ENCODE results near the gene ARID5B. TPM values are rescaled to one million over a fixed set of nuclear protein-coding genes. Genes with fewer than 3 reads are reported as not detected.

Gene ARID5B
- total and polyA plus RNA-seq, 2 experiments from 2014 or later = 1.3 to 1.6 TPM

DNA sequence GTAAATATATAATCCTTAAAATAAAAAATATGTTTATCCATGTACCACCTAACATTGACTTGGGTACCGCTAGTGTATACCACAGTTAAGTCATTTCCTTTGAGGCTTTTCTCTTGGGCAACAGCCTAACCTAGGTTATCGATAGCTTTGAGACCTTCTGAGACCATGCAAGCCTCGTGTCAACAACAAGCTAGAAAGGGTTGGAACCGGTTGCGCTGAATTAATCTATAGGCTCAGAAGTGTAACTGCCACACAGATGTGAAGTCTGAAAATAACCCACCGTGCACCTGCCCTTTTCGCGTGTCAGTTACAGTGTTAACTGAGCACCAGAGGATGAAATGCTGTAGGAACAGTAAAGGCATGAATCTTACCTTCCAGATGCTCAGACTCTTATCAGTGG lies 59.8 kb downstream of the ARID5B start:
- Mint-ChIP-seq H3K9me3 (no peaks in the 10 kb centered on the region; the same call in 2 of the 3 replicates), H3K36me3 (ENCODE audit: low read depth) (no peaks in the 10 kb centered on the region), H3K4me1 (peaks cover 15% of the 10 kb centered on the region), H3K27me3 (ENCODE audit: insufficient read depth, low read depth, poor library complexity) (no peaks in the 10 kb centered on the region), H3K4me3 (no peak overlapping the region), H3K27ac (no peak overlapping the region)
- Histone ChIP-seq H3K4me1 (ENCODE audit: insufficient read depth) (peaks cover 16% of the 10 kb centered on the region), H3K9me2 (ENCODE audit: insufficient read depth) (no peaks in the 10 kb centered on the region), H3K27me3 (ENCODE audit: insufficient read depth) (no peaks in the 10 kb centered on the region), H3K79me2 (replicated peaks; ENCODE audit: insufficient read depth) (no peaks in the 10 kb centered on the region), H3K4me2 (no peak overlapping the region), H3K36me3 (ENCODE audit: insufficient read depth) (no peaks in the 10 kb centered on the region), H2AFZ (no peak overlapping the region), H3K4me3 (no peak overlapping the region), H3F3A (replicated peaks; ENCODE audit: low read depth) (no peaks in the 10 kb centered on the region), H4K20me1 (replicated peaks; ENCODE audit: insufficient read depth) (no peaks in the 10 kb centered on the region), H3K27ac (ENCODE audit: low read depth) (no peak overlapping the region)
- TF ChIP-seq ZNF114 (CRISPR knock-in tag; IDR thresholded peaks at IDR 0.05) (no peak), NANOG (IDR thresholded peaks at IDR 0.05; ENCODE audit: borderline replicate concordance) (no peak), STAT1 (IDR thresholded peaks at IDR 0.05; ENCODE audit: unreplicated experiment) (no peak)
- DNase-seq (ENCODE audit: low spot score) = no peak
- ATAC-seq = no peak

DNA sequence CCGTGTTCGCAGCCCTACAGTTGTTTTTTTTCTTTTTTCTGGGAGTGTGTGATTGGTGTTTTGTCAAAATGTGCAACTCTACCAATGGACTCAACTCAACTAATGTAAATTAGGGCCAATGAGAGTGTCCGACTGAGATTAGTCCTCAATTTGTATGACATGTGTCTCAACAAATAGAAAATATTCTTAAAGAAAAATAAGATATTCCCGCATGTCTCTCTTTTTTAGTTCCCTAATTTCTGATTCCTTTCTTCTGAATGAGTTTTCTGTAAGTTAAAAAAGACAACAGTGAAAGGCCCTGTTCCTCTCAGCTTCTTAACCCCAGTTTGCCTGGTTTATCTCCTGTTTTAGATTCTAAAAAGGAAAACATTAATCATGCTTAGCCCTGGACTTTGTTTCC lies 61.5 kb downstream of the ARID5B start:
- no peaks in the 10 kb centered on the region; the same call in 2 of the 3 replicates for H3K9me3 Mint-ChIP-seq
- H3K27ac Mint-ChIP-seq = no peak overlapping the region
- H3K4me3 Mint-ChIP-seq = no peak overlapping the region

More for the DNA sequence above, 61.5 kb downstream of the ARID5B start:
- TF ChIP-seq, protein P1, sequence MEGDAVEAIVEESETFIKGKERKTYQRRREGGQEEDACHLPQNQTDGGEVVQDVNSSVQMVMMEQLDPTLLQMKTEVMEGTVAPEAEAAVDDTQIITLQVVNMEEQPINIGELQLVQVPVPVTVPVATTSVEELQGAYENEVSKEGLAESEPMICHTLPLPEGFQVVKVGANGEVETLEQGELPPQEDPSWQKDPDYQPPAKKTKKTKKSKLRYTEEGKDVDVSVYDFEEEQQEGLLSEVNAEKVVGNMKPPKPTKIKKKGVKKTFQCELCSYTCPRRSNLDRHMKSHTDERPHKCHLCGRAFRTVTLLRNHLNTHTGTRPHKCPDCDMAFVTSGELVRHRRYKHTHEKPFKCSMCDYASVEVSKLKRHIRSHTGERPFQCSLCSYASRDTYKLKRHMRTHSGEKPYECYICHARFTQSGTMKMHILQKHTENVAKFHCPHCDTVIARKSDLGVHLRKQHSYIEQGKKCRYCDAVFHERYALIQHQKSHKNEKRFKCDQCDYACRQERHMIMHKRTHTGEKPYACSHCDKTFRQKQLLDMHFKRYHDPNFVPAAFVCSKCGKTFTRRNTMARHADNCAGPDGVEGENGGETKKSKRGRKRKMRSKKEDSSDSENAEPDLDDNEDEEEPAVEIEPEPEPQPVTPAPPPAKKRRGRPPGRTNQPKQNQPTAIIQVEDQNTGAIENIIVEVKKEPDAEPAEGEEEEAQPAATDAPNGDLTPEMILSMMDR (conservative IDR thresholded peaks at IDR 0.05; ENCODE audit: low read depth in 2 of 2) = no peak
- TF ChIP-seq, protein P2, sequence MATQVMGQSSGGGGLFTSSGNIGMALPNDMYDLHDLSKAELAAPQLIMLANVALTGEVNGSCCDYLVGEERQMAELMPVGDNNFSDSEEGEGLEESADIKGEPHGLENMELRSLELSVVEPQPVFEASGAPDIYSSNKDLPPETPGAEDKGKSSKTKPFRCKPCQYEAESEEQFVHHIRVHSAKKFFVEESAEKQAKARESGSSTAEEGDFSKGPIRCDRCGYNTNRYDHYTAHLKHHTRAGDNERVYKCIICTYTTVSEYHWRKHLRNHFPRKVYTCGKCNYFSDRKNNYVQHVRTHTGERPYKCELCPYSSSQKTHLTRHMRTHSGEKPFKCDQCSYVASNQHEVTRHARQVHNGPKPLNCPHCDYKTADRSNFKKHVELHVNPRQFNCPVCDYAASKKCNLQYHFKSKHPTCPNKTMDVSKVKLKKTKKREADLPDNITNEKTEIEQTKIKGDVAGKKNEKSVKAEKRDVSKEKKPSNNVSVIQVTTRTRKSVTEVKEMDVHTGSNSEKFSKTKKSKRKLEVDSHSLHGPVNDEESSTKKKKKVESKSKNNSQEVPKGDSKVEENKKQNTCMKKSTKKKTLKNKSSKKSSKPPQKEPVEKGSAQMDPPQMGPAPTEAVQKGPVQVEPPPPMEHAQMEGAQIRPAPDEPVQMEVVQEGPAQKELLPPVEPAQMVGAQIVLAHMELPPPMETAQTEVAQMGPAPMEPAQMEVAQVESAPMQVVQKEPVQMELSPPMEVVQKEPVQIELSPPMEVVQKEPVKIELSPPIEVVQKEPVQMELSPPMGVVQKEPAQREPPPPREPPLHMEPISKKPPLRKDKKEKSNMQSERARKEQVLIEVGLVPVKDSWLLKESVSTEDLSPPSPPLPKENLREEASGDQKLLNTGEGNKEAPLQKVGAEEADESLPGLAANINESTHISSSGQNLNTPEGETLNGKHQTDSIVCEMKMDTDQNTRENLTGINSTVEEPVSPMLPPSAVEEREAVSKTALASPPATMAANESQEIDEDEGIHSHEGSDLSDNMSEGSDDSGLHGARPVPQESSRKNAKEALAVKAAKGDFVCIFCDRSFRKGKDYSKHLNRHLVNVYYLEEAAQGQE (IDR thresholded peaks at IDR 0.05; ENCODE audit: unreplicated experiment) = no peak
- TF ChIP-seq, protein P3, sequence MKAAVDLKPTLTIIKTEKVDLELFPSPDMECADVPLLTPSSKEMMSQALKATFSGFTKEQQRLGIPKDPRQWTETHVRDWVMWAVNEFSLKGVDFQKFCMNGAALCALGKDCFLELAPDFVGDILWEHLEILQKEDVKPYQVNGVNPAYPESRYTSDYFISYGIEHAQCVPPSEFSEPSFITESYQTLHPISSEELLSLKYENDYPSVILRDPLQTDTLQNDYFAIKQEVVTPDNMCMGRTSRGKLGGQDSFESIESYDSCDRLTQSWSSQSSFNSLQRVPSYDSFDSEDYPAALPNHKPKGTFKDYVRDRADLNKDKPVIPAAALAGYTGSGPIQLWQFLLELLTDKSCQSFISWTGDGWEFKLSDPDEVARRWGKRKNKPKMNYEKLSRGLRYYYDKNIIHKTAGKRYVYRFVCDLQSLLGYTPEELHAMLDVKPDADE (IDR thresholded peaks at IDR 0.05) = no peak
- TF ChIP-seq ZNF114 (CRISPR knock-in tag; IDR thresholded peaks at IDR 0.05) = no peak
- no peak overlapping the region for H3K4me3 ChIP-seq
- no peaks in the 10 kb centered on the region for H3K27me3 Mint-ChIP-seq (ENCODE audit: insufficient read depth, low read depth, poor library complexity)
- no peaks in the 10 kb centered on the region for H3K79me2 ChIP-seq (replicated peaks; ENCODE audit: insufficient read depth)
- H3K4me2 ChIP-seq = no peak overlapping the region
- H4K20me1 ChIP-seq (replicated peaks; ENCODE audit: insufficient read depth) = no peaks in the 10 kb centered on the region
- no peak overlapping the region for H2AFZ ChIP-seq
- H3K36me3 Mint-ChIP-seq (ENCODE audit: low read depth) = no peaks in the 10 kb centered on the region
- peaks cover 16% of the 10 kb centered on the region for H3K4me1 ChIP-seq (ENCODE audit: insufficient read depth)
- H3K27me3 ChIP-seq (ENCODE audit: insufficient read depth) = no peaks in the 10 kb centered on the region
- ATAC-seq (no peak), DNase-seq (ENCODE audit: low spot score) (no peak)
- H3K27ac ChIP-seq (ENCODE audit: low read depth) = no peak overlapping the region
- H3K36me3 ChIP-seq (ENCODE audit: insufficient read depth) = no peaks in the 10 kb centered on the region
- peaks cover 15% of the 10 kb centered on the region for H3K4me1 Mint-ChIP-seq
- H3F3A ChIP-seq (replicated peaks; ENCODE audit: low read depth) = no peaks in the 10 kb centered on the region
- H3K9me2 ChIP-seq (ENCODE audit: insufficient read depth) = no peaks in the 10 kb centered on the region

Data from GM23338 (cell line).